ENCODE results near the gene OXCT1. TPM values are rescaled to one million over a fixed set of nuclear protein-coding genes. Genes with fewer than 3 reads are reported as not detected.

The OXCT1 gene
- total and polyA plus RNA-seq, 9 of the 15 experiments (the other 6 are each of a cell fraction or from before 2014, with no cell fraction given): 24.7 to 61.2 (median 41.9) TPM

- TF ChIP-seq ZNF740 (CRISPR knock-in tag; IDR thresholded peaks at IDR 0.05): no peak
- no peak for TF ChIP-seq ZNF740 (tag; IDR thresholded peaks at IDR 0.05)
- TF ChIP-seq XRCC4 (IDR thresholded peaks at IDR 0.05; ENCODE audit: extremely low read depth, insufficient read depth, insufficient read length): no peak
- no peak for TF ChIP-seq EWSR1 (IDR thresholded peaks at IDR 0.05; ENCODE audit: borderline replicate concordance, low read depth, partially characterized antibody)
- TF ChIP-seq GMEB1 (CRISPR knock-in tag; IDR thresholded peaks at IDR 0.05): no peak
- no peak for TF ChIP-seq E2F6 (IDR thresholded peaks at IDR 0.05; ENCODE audit: borderline replicate concordance in 1 of 2, extremely low read depth in 1 of 2, insufficient read depth in 1 of 2, insufficient read length in 1 of 2, low read depth in 1 of 2, low read length in 1 of 2, poor library complexity in 1 of 2, severe bottlenecking in 1 of 2)
- no peak for TF ChIP-seq BHLHE40 (IDR thresholded peaks at IDR 0.05; ENCODE audit: low read length)
- TF ChIP-seq SMC3 (conservative IDR thresholded peaks at IDR 0.05; ENCODE audit: insufficient read depth, low read depth, low read length): no peak
- TF ChIP-seq ZNF398 (CRISPR knock-in tag; IDR thresholded peaks at IDR 0.05): no peak
- TF ChIP-seq TCF7L2 (IDR thresholded peaks at IDR 0.05; ENCODE audit: low read depth, low read length): no peak
Observed at GRCh38 chr5:41773799-41774198, 96.4 kb downstream of the OXCT1 start (continued).

Data from K562 (cell line).